ENCODE measurements around the gene TMEM120A. TPM values are rescaled to one million over a fixed set of nuclear protein-coding genes. Genes with fewer than 3 reads are reported as not detected.

Gene TMEM120A
- total and polyA plus RNA-seq, 2 experiments from 2014 or later: 12.7 to 22.3 TPM

- Histone ChIP-seq H3K4me1 (ENCODE audit: insufficient read depth) (no peaks in the 10 kb centered on the region), H3K4me3 (no peak overlapping the region), H3K27me3 (ENCODE audit: insufficient read depth) (no peaks in the 10 kb centered on the region), H3K4me2 (no peak overlapping the region), H3K79me2 (replicated peaks; ENCODE audit: insufficient read depth) (no peaks in the 10 kb centered on the region), H3F3A (replicated peaks; ENCODE audit: low read depth) (no peaks in the 10 kb centered on the region), H3K27ac (ENCODE audit: low read depth) (no peak overlapping the region), H3K9me2 (ENCODE audit: insufficient read depth) (no peaks in the 10 kb centered on the region), H2AFZ (no peak overlapping the region), H3K36me3 (ENCODE audit: insufficient read depth) (no peaks in the 10 kb centered on the region; the same call in 1 of the 2 replicates), H4K20me1 (replicated peaks; ENCODE audit: insufficient read depth) (0 out of 2 replicates have a peak, but pooled peaks cover 4% of the 10 kb centered on the region)
- Mint-ChIP-seq H3K36me3 (ENCODE audit: low read depth) (peaks cover 21% of the 10 kb centered on the region), H3K9me3 (no peaks in the 10 kb centered on the region), H3K27me3 (ENCODE audit: insufficient read depth, low read depth, poor library complexity) (peaks cover 7% of the 10 kb centered on the region), H3K4me1 (no peaks in the 10 kb centered on the region), H3K4me3 (no peak overlapping the region), H3K27ac (0 out of 2 replicates have a peak overlapping the region, but pooled peaks have one; percentile 83)
- TF ChIP-seq EZH2phosphoT487 (IDR thresholded peaks at IDR 0.05; ENCODE audit: unreplicated experiment): no peak
- ATAC-seq (no peak), DNase-seq (ENCODE audit: low spot score) (no peak)
Measured at GRCh38 chr7:75979759-75980429, 14.5 kb downstream of the TMEM120A start.

- H3K27me3 ChIP-seq (ENCODE audit: insufficient read depth): no peaks in the 10 kb centered on the region
- no peak overlapping the region for H3K4me2 ChIP-seq
- H2AFZ ChIP-seq: no peak overlapping the region
- H3K4me1 Mint-ChIP-seq: no peaks in the 10 kb centered on the region
- no peaks in the 10 kb centered on the region for H3K79me2 ChIP-seq (replicated peaks; ENCODE audit: insufficient read depth)
- no peak overlapping the region for H3K27ac Mint-ChIP-seq
- no peak overlapping the region for H3K4me3 Mint-ChIP-seq
- peaks cover 8% of the 10 kb centered on the region for H3K27me3 Mint-ChIP-seq (ENCODE audit: insufficient read depth, low read depth, poor library complexity)
- ATAC-seq (no peak), DNase-seq (ENCODE audit: low spot score) (no peak)
- peaks cover 5% of the 10 kb centered on the region; the same call in 1 of the 2 replicates for H3K36me3 ChIP-seq (ENCODE audit: insufficient read depth)
- H3K9me3 Mint-ChIP-seq: no peaks in the 10 kb centered on the region
- no peaks in the 10 kb centered on the region for H3K9me2 ChIP-seq (ENCODE audit: insufficient read depth)
- no peaks in the 10 kb centered on the region for H3F3A ChIP-seq (replicated peaks; ENCODE audit: low read depth)
- H3K4me1 ChIP-seq (ENCODE audit: insufficient read depth): no peaks in the 10 kb centered on the region
- H3K36me3 Mint-ChIP-seq (ENCODE audit: low read depth): peaks cover 34% of the 10 kb centered on the region
- H3K27ac ChIP-seq (ENCODE audit: low read depth): no peak overlapping the region
- 0 out of 2 replicates have a peak, but pooled peaks cover 4% of the 10 kb centered on the region for H4K20me1 ChIP-seq (replicated peaks; ENCODE audit: insufficient read depth)
- H3K4me3 ChIP-seq: no peak overlapping the region
- TF ChIP-seq POLR2AphosphoS5 (IDR thresholded peaks at IDR 0.05; ENCODE audit: low read depth) (no peak), NANOG (IDR thresholded peaks at IDR 0.05; ENCODE audit: borderline replicate concordance) (no peak), ZNF462 (CRISPR knock-in tag; IDR thresholded peaks at IDR 0.05) (no peak), EZH2 (IDR thresholded peaks at IDR 0.05; ENCODE audit: low read depth, unreplicated experiment) (no peak), EZH2phosphoT487 (IDR thresholded peaks at IDR 0.05; ENCODE audit: unreplicated experiment) (no peak), CREB1 (CRISPR knock-in tag; IDR thresholded peaks at IDR 0.05; ENCODE audit: low read depth) (no peak), ZNF331 (CRISPR knock-in tag; IDR thresholded peaks at IDR 0.05; ENCODE audit: low read depth) (no peak), ZNF114 (CRISPR knock-in tag; IDR thresholded peaks at IDR 0.05) (no peak), CTCF (conservative IDR thresholded peaks at IDR 0.05; ENCODE audit: low read depth in 2 of 2) (no peak), JUNB (IDR thresholded peaks at IDR 0.05; ENCODE audit: unreplicated experiment) (no peak), STAT1 (IDR thresholded peaks at IDR 0.05; ENCODE audit: unreplicated experiment) (no peak)
Measured at GRCh38 chr7:75977743-75978142, 16.7 kb downstream of the TMEM120A start.

Measured in GM23338 (cell line).